Cardiac fibroblast (primary cell): ENCODE measurements around the gene C13orf46.
A peak's percentile ranks its signal among the peaks of the same experiment; 100 is the strongest.

Source experiments
- DNase-seq, 2 donors: peaks; one replicate each; pipeline versions ENCODE4 v3.0.0 to v3.0.0-alpha.2; 2010; ENCODE audit warnings: low read depth in 2 of 2
- H3K4me3 ChIP-seq, 2 donors: replicated peaks in 1 of 2; 1 replicate in 1 of 2; 2 replicates in 1 of 2; pipeline ENCODE4 v1.5.1; 2011; ENCODE audit warnings: low read depth in 2 of 2, low read length in 2 of 2, mild to moderate bottlenecking in 2 of 2, moderate library complexity in 1 of 2
- CTCF ChIP-seq: IDR thresholded peaks from one replicate; pipeline ENCODE4 v1.5.1; 2011; ENCODE audit warnings: low read depth, mild to moderate bottlenecking, low read length, inconsistent platforms

C13orf46 gene

DNA sequence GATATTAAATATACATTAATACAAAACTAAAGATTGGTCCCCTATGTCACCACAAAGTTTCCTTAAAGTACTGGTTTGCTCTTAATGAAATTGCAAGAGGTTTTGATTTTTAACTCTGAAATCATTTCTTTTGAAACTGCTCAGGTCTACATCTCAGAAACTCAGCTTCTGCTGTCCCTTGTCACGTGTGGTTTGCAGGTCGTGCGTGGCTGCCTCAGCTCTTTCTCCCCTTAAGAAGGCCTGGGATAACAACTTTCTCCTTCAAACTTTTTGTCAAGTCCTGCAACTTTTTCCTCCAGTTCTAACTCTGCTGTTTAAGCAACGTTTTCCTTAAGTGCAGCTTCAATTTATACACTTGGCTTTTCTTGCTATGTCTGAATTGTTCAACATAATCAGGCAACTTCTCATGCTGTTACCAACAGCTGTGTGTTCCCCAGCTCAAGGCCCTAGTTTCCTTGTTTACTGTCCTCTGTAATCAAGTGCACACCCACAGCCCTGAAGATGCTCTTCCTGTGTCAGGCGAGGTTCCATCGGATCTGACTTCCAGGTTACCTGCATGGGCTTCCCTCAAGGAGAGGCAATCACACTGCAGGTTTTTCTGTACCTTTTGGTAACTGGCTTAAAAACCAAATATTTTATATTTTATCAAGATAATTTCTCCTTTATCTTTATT is 13.5 kb downstream of the C13orf46 start:
- H3K4me3 ChIP-seq = no peak overlapping the region
- no peak for TF ChIP-seq CTCF
- no peak for DNase-seq

DNA sequence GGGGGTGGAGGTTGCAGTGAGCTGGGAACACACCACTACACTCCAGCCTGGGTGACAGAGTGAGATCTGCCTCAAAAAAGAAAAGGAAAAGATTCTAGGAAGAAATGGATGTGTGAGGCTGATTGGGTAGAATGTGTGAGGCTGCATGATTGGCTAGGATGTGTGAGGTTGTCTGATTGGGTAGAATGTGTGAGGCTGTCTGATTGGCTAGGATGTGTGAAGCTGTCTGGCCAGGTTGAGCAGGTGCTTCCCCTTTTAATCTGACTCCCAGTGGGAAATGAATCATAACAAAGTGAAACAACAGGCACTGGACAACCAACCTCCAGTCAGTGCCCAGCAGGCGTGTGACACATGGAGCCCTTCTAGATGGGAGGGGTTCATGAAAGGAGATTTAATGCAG is 14.7 kb downstream of the C13orf46 start:
- TF ChIP-seq CTCF = no peak
- DNase-seq = peak in 1 of 2 donors; percentile 48
- no peak overlapping the region for H3K4me3 ChIP-seq

- no peak for TF ChIP-seq CTCF
- DNase-seq = no peak
- H3K4me3 ChIP-seq = no peak overlapping the region
Measured at GRCh38 chr13:113958373-113958772, 15.5 kb downstream of the C13orf46 start.

DNA sequence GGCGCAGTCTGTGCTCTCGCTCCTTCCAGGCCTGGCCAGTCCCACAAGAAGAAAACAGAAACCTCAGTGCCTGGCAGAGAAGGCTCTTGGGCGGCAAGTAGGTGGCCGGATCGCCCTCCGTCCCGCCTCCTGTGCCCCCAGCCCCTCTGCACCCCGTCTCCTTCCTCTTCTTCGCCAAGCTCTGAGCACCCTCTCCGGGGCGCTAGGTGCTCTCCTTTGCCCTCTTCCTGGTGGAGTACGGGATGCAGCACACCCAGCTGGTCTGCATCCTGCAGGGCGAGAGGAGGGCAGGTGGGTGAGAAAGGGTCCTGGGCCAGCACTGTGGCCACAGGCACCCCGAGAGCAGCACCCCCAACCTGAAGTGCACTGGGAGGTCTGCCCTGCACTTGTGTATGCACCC is 17.3 kb downstream of the C13orf46 start:
- no peak overlapping the region for H3K4me3 ChIP-seq
- DNase-seq = no peak
- no peak for TF ChIP-seq CTCF

- DNase-seq = no peak
- H3K4me3 ChIP-seq = no peak overlapping the region
- no peak for TF ChIP-seq CTCF
Measured at GRCh38 chr13:113955691-113956090, 18.2 kb downstream of the C13orf46 start.

DNA sequence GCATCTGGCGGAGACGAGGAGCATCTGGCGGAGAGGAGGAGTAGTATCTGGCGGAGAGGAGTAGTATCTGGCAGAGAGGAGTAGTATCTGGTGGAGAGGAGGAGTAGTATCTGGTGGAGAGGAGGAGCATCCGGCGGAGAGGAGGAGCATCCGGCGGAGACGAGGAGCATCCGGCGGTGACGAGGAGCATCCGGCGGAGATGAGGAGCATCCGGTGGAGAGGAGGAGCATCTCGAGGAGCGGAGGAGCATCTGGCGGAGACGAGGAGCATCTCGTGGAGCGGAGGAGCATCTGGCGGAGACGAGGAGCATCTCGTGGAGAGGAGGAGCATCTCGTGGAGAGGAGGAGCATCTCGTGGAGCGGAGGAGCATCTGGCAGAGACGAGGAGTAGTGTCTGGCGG is 18.6 kb downstream of the C13orf46 start:
- no peak for DNase-seq

More for the DNA sequence above, 18.6 kb downstream of the C13orf46 start:
- H3K4me3 ChIP-seq = no peak overlapping the region
- TF ChIP-seq CTCF = no peak
